Keratinocyte (primary cell): ENCODE results near the gene KDM4B.

Experiments used
- EZH2 ChIP-seq: IDR thresholded peaks from one replicate; pipeline ENCODE4 v1.6.1; 2012; ENCODE audit warnings: inconsistent platforms, mild to moderate bottlenecking, low read length, moderate library complexity
- TF ChIP-seq, protein P1 (sequence below), 3 experiments: IDR thresholded peaks in 1 of 3; conservative IDR thresholded peaks in 1 of 3; optimal IDR thresholded peaks in 1 of 3; 2 replicates in 2 of 3; 3 replicates in 1 of 3; pipeline versions ENCODE3 to v1.5.1; 2011; ENCODE audit warnings: low read length in 3 of 3, mild to moderate bottlenecking in 3 of 3, moderate library complexity in 2 of 3, control low read depth in 1 of 3, inconsistent platforms in 1 of 3; ENCODE audit not compliant: insufficient read depth in 2 of 3; ENCODE audit errors: extremely low read depth in 1 of 3

GRCh38 chr19:5050905-5051304 lies 82.0 kb downstream of the KDM4B start:
- TF ChIP-seq EZH2: no peak
- TF ChIP-seq, protein P1, sequence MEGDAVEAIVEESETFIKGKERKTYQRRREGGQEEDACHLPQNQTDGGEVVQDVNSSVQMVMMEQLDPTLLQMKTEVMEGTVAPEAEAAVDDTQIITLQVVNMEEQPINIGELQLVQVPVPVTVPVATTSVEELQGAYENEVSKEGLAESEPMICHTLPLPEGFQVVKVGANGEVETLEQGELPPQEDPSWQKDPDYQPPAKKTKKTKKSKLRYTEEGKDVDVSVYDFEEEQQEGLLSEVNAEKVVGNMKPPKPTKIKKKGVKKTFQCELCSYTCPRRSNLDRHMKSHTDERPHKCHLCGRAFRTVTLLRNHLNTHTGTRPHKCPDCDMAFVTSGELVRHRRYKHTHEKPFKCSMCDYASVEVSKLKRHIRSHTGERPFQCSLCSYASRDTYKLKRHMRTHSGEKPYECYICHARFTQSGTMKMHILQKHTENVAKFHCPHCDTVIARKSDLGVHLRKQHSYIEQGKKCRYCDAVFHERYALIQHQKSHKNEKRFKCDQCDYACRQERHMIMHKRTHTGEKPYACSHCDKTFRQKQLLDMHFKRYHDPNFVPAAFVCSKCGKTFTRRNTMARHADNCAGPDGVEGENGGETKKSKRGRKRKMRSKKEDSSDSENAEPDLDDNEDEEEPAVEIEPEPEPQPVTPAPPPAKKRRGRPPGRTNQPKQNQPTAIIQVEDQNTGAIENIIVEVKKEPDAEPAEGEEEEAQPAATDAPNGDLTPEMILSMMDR (optimal IDR thresholded peaks at IDR 0.05 in 1 of 3, IDR thresholded peaks at IDR 0.05 in 1 of 3, conservative IDR thresholded peaks at IDR 0.05 in 1 of 3; ENCODE audit: extremely low read depth in 1 of 3, insufficient read depth in 2 of 3, low read length in 3 of 3): no peak
